GM18520 (cell line): ENCODE results near the gene CCDC30.

ENCODE experiments used
- ATAC-seq: cut with Tn5 transposase; IDR thresholded peaks from one replicate; pipeline ENCODE4 v1.9.1; 2021; ENCODE audit not compliant: unreplicated experiment

The CCDC30 gene

DNA sequence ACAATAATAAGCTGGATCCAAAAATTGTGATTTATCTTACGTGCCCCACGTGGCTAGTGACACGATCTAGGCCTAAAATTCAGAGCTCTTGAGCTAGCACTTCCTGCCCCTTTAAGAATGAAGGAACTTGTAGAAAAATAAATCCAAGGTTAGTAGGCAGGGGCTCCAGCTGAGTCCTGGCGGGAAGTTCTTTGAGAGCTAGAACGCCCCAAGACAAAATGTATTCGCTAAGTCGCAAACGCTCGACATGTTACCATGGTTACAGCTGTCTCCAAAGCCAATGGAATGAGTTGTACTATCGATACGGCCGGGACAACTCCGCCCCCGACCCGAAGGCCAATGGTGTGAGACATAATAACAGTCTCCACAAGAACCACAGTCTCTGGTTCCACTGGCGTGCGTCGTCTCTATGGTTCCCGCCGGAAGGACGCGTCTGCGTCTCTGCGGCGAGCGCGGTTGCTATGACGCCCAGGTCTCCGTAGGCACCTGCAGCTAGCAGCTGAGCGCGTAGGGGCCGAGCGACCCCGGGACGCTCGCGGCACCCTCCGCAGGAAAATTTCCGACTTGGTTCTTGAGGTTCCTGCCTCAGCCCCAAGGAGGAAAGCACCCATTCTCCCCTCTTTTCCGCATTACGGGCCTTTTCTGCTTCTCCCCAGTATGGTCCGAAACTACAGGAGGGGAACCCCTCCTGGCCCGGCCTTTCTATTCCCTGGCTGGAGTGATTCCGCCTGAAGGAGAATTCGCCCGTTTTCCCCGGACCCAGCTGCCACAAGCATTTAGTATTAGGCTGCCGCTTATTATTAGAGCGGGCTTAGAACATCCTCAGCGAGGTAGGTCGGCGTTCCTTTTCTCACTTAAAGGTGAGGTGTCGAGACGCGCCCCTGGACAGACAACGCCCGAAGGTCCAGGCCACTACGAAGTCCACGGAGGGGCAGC, at the start of gene CCDC30:
TSS of gene CCDC30 (plus strand) at position 459 of the 936 bp plus-strand sequence. CDS start 17,266 bp downstream, outside the sequence.
- ATAC-seq: peak; percentile 96

DNA sequence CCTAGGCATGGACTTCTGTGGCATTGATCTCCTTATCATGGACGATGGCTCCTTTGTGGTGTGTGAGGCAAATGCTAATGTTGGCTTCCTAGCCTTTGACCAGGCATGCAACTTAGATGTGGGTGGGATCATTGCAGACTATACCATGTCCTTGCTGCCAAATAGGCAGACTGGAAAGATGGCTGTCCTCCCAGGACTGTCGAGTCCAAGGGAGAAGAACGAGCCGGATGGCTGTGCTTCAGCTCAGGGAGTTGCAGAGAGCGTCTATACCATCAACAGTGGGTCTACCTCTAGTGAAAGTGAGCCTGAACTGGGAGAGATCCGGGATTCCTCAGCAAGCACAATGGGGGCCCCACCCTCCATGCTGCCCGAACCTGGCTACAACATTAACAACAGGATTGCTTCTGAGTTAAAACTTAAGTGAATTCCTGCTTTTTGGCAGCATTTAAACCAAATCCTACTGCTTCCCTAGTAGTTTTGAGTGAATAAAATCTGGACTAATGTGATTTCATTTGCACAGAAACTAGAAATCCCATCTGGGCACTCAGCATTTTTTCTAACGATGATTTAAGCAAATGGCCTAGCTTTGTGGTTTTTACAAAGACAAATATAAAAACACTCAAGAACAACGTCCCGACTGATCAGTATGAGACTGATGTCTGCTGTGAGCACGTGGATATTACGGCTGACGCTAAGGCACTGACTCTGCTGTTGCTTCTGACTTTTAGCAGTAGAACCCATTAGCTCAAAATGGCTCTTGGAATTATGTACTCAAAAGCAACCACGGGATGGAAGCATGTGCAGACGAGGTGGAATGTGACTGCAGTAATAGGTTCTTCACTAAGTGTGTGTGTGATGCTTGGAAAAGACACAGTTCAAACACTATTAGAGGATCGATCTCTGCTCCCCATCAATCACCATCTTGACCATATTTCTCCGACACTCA, 48.3 kb upstream of the CCDC30 start:
- ATAC-seq: no peak

DNA sequence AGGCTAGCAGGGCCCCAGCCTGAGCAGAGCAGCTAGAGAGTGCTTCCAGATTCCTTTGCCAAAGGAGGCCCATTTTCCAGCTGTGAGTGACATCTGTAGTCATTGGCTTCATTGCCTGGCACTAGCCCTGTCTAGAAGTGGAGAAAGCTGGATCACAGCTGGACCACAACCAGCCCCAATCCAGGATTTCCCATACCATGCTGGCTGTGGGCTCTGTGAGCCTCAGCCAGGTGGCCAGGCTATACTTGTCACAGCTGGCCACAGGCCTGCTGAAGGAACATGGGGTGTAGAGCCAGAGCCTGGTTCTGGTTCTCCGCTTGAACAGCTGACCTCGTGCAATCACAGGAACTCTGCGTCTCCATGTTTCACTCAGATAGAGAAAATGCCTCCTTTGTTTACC, 45.9 kb upstream of the CCDC30 start:
- no peak for ATAC-seq

DNA sequence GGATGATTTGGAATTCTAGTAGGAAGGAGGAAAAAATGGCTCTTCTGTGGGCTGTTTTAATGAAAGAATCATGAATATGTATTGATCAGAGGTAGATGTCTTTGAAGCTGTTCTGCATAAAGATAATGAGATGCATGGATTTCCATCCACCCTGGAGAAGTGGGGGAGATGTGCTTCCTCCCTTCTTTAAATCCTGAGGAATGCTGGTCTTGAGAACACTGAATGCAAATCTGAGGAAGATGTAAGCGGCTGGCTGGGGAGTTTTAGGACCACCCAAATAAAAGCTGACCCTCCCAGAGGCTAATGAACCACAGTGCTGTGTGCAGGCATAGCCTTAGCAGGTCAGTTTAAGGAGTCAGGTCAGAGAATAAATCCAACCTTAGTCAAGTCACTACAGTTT, 44.6 kb upstream of the CCDC30 start:
- no peak for ATAC-seq

DNA sequence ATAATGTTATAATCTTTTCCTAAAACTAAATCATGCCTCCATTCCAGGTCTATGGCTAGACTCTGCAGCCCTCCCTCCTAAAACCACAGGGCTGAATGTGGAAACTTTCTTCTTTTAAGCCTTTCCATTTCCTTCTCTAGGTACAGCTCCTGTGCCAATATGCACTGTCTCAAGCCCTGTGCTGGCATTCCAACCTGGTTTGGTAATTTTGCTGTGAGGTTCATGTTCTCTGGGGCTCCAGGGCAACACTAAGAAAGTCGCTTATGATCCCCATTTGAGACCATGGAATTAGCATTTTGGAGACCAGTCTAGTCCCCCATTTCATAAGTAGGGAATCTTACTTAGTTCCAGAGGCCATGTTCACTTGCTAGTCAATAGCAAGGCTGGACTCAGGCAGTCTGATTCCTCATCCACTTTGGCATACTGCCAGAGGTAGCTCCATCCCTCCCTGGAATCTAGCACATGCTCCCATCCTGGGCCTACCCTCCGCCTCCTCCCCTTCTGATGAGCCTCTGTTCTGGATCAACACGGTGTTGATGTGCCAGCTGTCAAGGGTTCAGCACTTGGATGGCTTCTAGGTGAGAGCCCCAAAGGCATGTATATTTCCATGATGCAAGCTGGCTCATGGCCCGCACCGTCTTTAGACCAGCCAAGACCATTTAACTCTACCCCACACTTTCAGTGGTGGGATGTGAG, 43.8 kb upstream of the CCDC30 start:
- ATAC-seq: no peak

DNA sequence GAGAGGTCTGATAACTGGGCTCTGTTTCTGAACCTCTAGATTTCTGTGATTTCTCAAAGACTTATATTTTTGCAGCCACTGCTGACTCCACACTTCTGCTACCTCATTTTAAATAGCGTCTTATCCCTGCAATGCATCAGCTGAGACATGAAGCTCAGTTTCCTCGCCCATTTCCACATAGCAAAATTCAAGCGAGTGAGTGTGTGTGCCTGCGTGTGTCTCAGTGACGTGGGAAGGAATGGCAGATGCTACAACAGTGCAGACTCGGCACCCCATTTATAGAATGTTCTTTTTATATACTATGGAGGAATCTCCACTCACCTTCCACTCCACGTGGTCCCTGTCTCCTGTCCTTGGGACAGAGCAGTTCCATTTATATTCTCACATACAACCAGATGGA, 43.0 kb upstream of the CCDC30 start:
- ATAC-seq: no peak

DNA sequence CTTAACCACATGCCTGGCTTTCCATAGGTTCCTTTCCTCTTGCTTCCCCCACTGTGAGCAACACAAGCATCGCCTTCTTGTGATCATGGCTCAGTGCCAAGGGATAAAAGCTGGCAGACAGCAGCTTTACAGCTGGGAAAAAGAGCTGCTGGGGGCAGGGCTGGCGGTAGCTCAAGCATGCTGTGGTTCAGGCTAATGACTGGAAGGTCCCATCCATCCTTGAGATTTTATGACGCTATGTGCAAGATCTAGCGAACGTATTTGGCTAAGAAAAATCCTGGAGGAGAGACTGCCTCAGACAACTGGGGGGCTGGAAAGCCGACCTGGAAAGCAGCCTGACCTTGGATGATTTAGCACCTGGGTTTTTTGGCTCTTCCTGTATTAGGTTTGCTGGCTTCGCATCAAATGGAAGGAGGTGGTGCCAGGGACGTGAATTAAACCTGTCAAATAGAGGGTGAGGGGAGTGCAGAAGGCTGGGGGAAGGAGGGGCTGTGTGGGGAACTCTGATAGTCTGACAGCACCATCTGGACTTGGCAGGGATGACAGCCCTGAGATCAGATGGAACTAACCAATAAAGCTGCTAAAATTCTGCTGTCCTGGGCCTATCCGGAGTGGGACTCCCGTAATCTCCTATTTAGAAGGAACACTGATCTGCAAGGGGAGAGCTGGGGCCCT, 42.0 kb upstream of the CCDC30 start:
- ATAC-seq: no peak

DNA sequence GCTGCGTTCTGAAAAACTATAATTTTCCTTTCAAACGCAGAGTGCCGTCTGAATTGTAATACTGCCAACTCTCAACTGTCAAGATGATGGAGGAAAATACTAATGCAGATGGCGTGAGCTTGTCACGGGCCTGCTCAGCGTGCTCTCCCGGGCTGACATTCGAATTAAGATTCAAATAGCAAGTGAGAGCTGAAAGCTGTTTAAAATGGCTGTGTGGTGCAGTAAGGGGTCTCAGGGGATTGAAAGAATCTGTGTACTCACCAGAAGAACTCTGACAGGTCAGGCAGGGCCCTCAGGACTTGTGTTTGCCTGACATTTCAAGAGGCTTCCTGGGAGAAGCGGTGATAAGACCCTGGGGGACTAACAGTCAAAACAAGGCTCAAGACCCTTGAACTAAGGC, 40.3 kb upstream of the CCDC30 start:
- ATAC-seq: no peak

DNA sequence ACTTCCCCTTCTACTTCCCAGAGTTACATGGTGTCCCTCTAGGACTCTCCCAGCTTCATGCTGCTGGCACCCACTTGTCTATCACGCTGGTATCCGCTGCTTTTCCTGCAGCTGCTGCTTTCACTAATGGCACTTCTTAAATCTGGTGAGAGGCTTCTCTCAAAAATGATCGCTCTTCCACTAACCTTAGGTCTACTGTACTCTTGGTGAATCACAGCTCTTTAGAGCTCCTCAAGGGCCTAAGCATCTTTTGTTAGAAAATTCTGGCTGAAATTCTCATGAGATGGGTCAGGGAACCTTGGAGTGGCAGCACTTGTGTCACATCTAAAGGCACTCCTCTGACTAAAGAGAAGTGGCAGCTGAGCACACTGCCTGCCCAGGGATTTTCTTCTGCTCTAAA, 39.4 kb upstream of the CCDC30 start:
- no peak for ATAC-seq

DNA sequence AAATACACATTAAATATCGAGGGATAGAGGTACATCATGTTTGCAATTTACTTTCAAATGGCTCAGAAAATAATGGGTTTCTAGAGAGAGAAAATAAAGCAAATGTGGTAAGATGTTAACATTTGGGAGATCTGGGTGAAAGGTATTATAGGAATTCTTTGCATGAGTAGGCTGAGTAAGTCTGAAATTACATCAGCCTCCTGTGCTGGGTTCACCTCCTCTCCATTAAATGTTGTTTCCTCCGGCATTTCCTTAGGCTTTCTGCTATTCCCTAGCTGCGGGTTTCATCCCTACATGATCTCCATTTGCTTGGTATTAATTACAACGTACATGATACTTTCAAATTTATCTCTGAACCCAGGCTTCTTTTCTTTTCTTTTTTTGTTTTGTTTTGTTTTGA, 38.9 kb upstream of the CCDC30 start:
- ATAC-seq: no peak

DNA sequence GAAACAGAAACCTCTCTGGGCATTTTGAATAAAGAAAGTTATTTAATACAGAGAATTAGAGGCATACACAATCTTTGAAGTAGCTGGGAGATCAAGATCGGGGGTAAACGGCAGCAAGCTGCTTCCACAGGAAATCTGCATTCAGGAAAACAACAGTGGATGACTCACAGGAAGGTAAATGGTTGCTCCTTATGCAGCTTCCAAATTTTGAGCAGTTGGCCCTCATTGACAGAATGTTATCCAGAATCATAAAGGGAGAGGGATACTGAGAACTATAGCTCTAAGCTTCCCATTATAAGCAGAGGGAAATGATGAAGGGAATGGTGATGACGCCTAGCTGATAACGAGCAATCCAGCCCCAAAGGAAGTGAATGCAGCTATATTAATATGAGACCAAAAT, 35.8 kb upstream of the CCDC30 start:
- no peak for ATAC-seq

DNA sequence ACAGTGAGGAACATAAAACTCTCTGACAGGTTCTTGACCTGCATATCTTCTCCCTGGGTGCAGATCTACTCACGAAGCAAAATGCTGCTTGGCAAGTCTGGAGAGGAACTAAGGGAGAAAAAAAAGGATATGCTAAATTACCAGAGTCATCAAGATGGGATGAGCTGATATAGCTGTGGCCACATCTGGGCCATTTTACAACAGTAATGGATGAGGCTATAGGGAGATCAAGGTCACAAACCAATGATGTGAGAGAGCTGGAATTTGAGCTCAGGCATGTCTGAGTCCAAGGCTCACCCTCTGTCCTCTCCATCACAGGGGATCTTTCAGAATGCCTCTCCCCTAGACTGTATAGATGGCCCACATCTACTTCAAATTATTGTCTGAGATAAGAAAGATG, 33.5 kb upstream of the CCDC30 start:
- ATAC-seq: no peak

DNA sequence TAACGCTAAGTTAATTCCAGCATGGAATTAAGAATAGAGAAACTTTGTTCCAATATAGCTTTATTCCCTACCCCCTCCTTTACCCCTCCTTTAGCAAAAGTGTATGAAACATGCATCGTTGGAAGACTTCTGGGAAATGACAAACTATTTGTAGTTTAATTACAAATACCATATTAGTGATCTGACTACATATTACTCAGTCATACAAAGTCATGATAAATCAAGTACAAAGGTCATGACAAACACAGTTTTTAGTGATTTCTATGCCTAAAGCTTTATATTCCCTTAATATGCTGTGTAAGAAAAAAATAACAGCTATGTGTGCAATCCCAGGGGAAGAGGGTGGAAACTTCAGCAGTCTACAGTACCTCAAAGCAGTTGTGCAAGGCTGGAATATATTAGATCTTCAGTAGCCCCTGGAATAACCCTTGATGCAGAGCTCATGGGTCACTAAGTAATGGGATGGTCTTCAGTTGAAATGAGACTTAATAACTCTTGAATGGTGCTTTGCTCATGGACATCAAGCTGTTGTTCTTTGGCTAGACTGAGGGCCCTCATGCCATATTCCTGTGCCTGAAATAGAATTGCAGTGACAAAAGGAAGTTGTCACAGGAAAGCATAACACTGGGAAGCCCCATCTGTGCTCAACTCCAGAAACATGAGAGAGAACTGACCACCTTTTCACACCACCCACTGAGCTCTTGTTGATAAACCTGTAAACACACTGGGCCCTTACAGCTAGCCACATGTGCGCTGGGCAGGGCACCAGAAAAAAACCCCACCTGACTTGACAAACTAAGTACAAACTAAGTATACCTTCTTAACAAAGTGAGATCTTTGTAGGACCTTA, 32.6 kb upstream of the CCDC30 start:
- ATAC-seq: no peak

DNA sequence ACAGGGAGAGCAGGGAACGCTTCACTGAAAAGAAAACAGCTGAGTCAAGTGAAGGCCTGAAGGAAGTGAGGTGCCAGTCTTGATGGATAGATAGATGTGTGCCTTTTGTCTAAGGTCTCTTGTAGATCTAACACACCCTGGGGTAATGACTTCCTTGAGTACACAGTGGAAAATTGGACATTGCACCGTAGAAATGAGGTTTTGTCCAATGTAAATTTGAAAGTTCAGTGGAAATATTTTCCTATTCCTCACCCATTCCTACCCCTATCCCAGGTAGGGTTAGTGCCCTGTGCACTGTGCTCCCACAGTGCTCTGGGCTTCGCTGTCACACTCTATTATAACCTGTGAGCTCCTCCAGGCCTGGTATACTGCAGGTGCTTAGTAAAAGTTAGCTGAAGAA, 31.6 kb upstream of the CCDC30 start:
- ATAC-seq: no peak

DNA sequence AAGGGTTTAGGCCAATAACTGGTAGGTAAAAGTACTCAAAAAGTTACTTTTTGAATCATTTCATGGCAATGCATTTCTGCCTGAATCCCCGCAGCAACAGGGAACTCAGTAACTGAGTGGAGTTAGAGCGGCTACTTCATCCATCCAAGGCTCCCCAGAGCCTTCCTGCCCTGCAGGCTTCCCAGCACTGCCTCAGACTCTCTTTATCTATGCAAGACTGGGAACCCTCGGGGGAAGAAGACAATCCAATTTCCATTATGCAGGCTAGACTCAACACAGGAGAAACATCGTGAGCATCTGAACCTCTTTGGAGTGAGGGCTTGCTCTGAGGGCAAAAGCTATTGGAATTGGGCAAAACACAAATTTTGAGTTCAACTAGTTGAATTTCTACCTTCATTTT, 30.4 kb upstream of the CCDC30 start:
- no peak for ATAC-seq

DNA sequence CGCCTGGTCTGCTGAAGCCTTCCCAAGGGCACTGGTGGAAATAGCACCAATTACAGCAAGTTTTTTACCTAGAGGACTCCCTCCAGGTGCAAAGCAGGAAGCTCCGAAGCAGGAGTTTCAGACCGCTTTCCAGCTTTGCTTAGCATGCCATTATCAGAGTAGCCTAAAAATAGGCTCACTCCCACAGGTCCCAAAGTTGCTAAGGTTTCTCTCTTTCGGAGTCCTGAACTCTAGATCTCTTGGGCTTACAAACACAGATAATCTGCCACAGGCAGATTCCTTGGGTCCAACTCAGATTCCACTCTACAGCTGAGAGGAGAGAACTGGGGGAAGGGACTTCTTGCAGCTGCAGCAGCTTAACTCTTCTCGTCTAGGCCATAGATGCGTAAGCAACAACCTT, 29.7 kb upstream of the CCDC30 start:
- ATAC-seq: no peak

DNA sequence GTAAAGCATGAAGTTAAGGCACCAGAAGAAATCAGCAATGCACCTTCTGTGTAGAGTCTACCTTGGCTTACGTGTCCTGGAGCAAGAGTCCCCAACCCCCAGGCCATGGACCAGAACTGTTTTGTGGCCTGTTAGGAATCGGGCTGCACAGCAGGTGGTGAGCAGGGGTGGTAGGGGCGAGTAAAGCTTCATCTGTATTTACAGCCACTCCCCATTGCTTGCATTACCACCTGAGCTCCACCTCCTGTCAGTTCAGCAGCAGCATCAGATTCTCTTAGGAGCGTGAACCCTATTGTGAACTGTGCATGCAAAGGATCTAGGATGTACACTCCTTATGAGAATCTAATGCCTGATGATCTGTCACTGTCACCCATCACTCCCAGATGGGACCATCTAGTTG, 28.7 kb upstream of the CCDC30 start:
- ATAC-seq: no peak

DNA sequence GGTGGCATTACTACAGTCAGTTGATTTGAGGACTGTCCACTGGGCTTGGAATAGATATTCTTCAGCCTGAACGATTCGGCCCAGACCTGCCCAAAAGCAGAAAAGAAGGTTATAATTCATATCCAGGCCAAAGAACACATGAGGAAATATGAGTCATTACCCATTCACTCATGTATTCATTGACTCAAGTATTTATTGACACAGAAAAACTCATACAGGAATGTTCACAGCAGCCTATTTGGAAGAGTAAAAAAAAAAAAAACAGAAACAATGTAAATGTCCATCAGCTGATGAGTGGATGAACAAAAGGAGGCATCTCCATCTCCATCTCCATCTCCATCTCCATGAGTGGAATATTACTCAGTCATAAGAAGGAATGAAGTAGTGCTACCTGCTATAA, 23.1 kb upstream of the CCDC30 start:
- no peak for ATAC-seq

DNA sequence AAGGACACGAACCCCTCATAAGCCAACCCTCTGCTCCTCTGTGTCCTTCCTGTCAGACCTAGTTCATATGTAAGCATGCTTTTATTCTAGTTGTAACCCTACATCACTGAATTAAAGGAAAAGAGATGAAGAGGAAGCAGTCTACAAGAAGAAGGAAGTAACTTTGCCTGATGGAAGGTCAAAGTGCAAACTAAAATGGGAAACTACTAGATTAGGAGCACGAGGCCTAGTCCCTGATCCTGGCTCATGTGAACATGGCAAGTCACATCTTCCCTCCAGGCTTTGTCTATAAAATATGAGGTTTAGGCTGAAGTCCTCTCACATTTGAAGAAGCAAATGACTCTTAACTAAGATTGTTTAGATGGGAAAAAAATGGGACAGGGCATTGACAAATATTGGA, 20.4 kb upstream of the CCDC30 start:
- no peak for ATAC-seq

DNA sequence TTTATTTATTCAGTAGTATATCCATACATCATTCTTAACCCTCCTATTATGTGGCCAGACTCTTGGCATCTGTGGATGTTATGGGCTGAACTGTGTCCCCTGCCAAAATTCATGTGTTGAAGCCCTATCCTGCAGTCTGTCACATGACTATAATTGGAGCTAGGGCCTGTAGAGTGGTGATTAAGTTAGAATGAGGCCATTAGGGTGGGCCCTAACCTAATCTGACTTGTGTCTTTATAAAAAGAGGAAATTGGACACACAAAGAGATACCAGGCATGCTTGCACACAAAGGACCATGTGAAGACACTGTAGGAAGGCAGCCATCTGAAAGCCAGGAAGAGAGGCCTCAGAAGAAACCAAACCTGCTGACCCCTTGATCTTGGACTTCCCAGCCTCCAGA, 13.8 kb upstream of the CCDC30 start:
- no peak for ATAC-seq
